Left forelimb (tissue), 1 donor: ENCODE measurements around the gene DGKB.

Experiments used
- DNase-seq: peaks from one replicate; pipeline ENCODE4 v3.0.0-alpha.2; 2018; ENCODE audit warnings: low spot score

Gene DGKB

GRCh38 chr7:14859267-14859666, 43.3 kb downstream of the DGKB start:
- no peak for DNase-seq

GRCh38 chr7:14858866-14859265, 43.7 kb downstream of the DGKB start:
- DNase-seq = no peak

GRCh38 chr7:14858410-14858809, 44.1 kb downstream of the DGKB start:
- no peak for DNase-seq

- no peak for DNase-seq
Measured at GRCh38 chr7:14855033-14855794, 47.3 kb downstream of the DGKB start.

- DNase-seq = no peak
Measured at GRCh38 chr7:14854471-14854870, 48.1 kb downstream of the DGKB start.

GRCh38 chr7:14851610-14852009, 50.9 kb downstream of the DGKB start:
- DNase-seq = no peak

- no peak for DNase-seq
Measured at GRCh38 chr7:14850039-14850438, 52.5 kb downstream of the DGKB start.

GRCh38 chr7:14846405-14846804, 56.1 kb downstream of the DGKB start:
- no peak for DNase-seq

- no peak for DNase-seq
Measured at GRCh38 chr7:14843755-14844154, 58.8 kb downstream of the DGKB start.

GRCh38 chr7:14842523-14842922, 60.0 kb downstream of the DGKB start:
- DNase-seq = no peak

GRCh38 chr7:14841869-14842268, 60.7 kb downstream of the DGKB start:
- no peak for DNase-seq

- no peak for DNase-seq
Measured at GRCh38 chr7:14841086-14841485, 61.5 kb downstream of the DGKB start.

GRCh38 chr7:14839307-14839706, 63.2 kb downstream of the DGKB start:
- DNase-seq = no peak

- no peak for DNase-seq
Measured at GRCh38 chr7:14837216-14837615, 65.3 kb downstream of the DGKB start.

- DNase-seq = peak; percentile 59
Measured at GRCh38 chr7:14836571-14837189, 65.9 kb downstream of the DGKB start.

GRCh38 chr7:14836006-14836405, 66.5 kb downstream of the DGKB start:
- DNase-seq = no peak

GRCh38 chr7:14835384-14835783, 67.2 kb downstream of the DGKB start:
- no peak for DNase-seq

GRCh38 chr7:14834883-14835282, 67.7 kb downstream of the DGKB start:
- no peak for DNase-seq

- DNase-seq = no peak
Measured at GRCh38 chr7:14834456-14834855, 68.1 kb downstream of the DGKB start.

- DNase-seq = no peak
Measured at GRCh38 chr7:14833707-14834106, 68.8 kb downstream of the DGKB start.

GRCh38 chr7:14828053-14828452, 74.5 kb downstream of the DGKB start:
- DNase-seq = no peak

GRCh38 chr7:14826426-14826825, 76.1 kb downstream of the DGKB start:
- DNase-seq = no peak

- DNase-seq = no peak
Measured at GRCh38 chr7:14825912-14826311, 76.6 kb downstream of the DGKB start.

- DNase-seq = no peak
Measured at GRCh38 chr7:14822481-14822854, 80.1 kb downstream of the DGKB start.
